HG02970 (cell line): ENCODE results near the gene DOCK1.

Source experiments
- ATAC-seq: cut with Tn5 transposase; IDR thresholded peaks from one replicate; pipeline ENCODE4 v1.9.1; 2021; ENCODE audit warnings: mild to moderate bottlenecking, moderate library complexity, moderate number of reproducible peaks; ENCODE audit not compliant: unreplicated experiment, low FRiP score

The DOCK1 gene

GRCh38 chr10:127364034-127364433, 458.8 kb downstream of the DOCK1 start:
- no peak for ATAC-seq

GRCh38 chr10:127368101-127368500, 462.9 kb downstream of the DOCK1 start:
- no peak for ATAC-seq

GRCh38 chr10:127368929-127369328, 463.7 kb downstream of the DOCK1 start:
- no peak for ATAC-seq

- no peak for ATAC-seq
These were observed 465.4 kb downstream of the DOCK1 start for GRCh38 chr10:127370601-127371000.

- ATAC-seq: no peak
These were observed 467.1 kb downstream of the DOCK1 start for GRCh38 chr10:127372361-127372760.

- no peak for ATAC-seq
These were observed 468.9 kb downstream of the DOCK1 start for GRCh38 chr10:127374074-127374680.

- no peak for ATAC-seq
These were observed 469.7 kb downstream of the DOCK1 start for GRCh38 chr10:127374901-127375300.

GRCh38 chr10:127375461-127375860, 470.2 kb downstream of the DOCK1 start:
- ATAC-seq: no peak

- no peak for ATAC-seq
These were observed 470.8 kb downstream of the DOCK1 start for GRCh38 chr10:127376071-127376470.

- ATAC-seq: no peak
These were observed 473.4 kb downstream of the DOCK1 start for GRCh38 chr10:127378628-127379027.

- ATAC-seq: no peak
These were observed 479.3 kb downstream of the DOCK1 start for GRCh38 chr10:127384532-127384931.

- ATAC-seq: no peak
These were observed 479.8 kb downstream of the DOCK1 start for GRCh38 chr10:127385066-127385465.

- no peak for ATAC-seq
These were observed 481.5 kb downstream of the DOCK1 start for GRCh38 chr10:127386606-127387327.

- no peak for ATAC-seq
These were observed 486.6 kb downstream of the DOCK1 start for GRCh38 chr10:127391875-127392274.

GRCh38 chr10:127392351-127393235, 487.4 kb downstream of the DOCK1 start:
- ATAC-seq: no peak

GRCh38 chr10:127398140-127398970, 493.1 kb downstream of the DOCK1 start:
- no peak for ATAC-seq

GRCh38 chr10:127398971-127399365, 493.7 kb downstream of the DOCK1 start:
- ATAC-seq: no peak

- no peak for ATAC-seq
These were observed 494.4 kb downstream of the DOCK1 start for GRCh38 chr10:127399668-127400067.

- no peak for ATAC-seq
These were observed 495.0 kb downstream of the DOCK1 start for GRCh38 chr10:127400216-127400615.
